Gastroesophageal sphincter (tissue), 3 donors: ENCODE results near the gene IMMT.

Source experiments
- EP300 ChIP-seq: sonication (generic); formaldehyde crosslinking; IDR thresholded peaks from one replicate; pipeline ENCODE4 v1.6.1; 2017; ENCODE audit warnings: antibody characterized with exemption, mild to moderate bottlenecking
- POLR2A ChIP-seq, 2 donors: fragments of 450-650 bp; IDR thresholded peaks; one replicate each; pipeline ENCODE4 v1.6.1; 2017; ENCODE audit warnings: antibody characterized with exemption in 2 of 2, mild to moderate bottlenecking in 2 of 2, moderate library complexity in 1 of 2
- POLR2AphosphoS5 ChIP-seq: sonication (generic); formaldehyde crosslinking; IDR thresholded peaks from one replicate; pipeline ENCODE4 v1.6.1; 2017; ENCODE audit warnings: antibody characterized with exemption
- TF ChIP-seq, protein P1 (sequence below), 4 experiments: fragments of 200-600 bp in 2 of 4; fragments of 450-650 bp in 2 of 4; sonication (generic) in 1 of 4; IDR thresholded peaks; one replicate each; pipeline ENCODE4 v1.5.1; 2017 to 2019; ENCODE audit warnings: antibody characterized with exemption in 4 of 4, mild to moderate bottlenecking in 2 of 4, moderate library complexity in 2 of 4

DNA sequence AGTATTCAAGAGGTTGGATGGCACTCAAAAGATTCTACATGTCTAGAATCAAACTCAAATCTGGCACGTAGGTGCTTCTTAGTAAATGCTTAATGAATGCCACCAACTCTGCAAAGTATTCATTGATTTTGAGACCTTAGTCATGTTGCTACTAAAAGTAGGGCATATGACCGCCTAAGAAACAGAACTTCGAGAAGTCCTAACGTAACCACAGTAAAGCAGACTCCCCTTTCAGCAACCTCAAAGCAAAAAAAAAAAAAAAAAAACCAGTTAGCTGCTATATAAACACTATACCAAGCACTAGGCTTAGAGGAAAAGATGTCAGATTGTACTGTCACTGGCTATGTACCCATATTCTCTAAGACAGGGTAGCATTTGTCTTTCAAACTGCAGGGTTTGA is 55.3 kb downstream of the IMMT start:
- TF ChIP-seq, protein P1, sequence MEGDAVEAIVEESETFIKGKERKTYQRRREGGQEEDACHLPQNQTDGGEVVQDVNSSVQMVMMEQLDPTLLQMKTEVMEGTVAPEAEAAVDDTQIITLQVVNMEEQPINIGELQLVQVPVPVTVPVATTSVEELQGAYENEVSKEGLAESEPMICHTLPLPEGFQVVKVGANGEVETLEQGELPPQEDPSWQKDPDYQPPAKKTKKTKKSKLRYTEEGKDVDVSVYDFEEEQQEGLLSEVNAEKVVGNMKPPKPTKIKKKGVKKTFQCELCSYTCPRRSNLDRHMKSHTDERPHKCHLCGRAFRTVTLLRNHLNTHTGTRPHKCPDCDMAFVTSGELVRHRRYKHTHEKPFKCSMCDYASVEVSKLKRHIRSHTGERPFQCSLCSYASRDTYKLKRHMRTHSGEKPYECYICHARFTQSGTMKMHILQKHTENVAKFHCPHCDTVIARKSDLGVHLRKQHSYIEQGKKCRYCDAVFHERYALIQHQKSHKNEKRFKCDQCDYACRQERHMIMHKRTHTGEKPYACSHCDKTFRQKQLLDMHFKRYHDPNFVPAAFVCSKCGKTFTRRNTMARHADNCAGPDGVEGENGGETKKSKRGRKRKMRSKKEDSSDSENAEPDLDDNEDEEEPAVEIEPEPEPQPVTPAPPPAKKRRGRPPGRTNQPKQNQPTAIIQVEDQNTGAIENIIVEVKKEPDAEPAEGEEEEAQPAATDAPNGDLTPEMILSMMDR (IDR thresholded peaks at IDR 0.05): no peak
- TF ChIP-seq POLR2AphosphoS5 (no peak), POLR2A (IDR thresholded peaks at IDR 0.05) (no peak), EP300 (no peak)
